Stimulated activated CD8-positive, alpha-beta memory T cell treated with anti-CD3 and anti-CD28 coated beads, Interleukin-12 subunit alpha, Interleukin-12 subunit beta, amount 100 ng/mL, for 4 hours (primary cell): Measurements from ENCODE around the gene RORC.
"Not testable (repeated sequence)": the region's sequence is repeated elsewhere in the genome, so short reads cannot be mapped to it uniquely, and the experiment has no call there.

Experiments
- DNase-seq: peaks from one replicate; pipeline ENCODE4 v3.0.0-alpha.2; 2020; ENCODE audit warnings: low read depth

Gene RORC

DNA sequence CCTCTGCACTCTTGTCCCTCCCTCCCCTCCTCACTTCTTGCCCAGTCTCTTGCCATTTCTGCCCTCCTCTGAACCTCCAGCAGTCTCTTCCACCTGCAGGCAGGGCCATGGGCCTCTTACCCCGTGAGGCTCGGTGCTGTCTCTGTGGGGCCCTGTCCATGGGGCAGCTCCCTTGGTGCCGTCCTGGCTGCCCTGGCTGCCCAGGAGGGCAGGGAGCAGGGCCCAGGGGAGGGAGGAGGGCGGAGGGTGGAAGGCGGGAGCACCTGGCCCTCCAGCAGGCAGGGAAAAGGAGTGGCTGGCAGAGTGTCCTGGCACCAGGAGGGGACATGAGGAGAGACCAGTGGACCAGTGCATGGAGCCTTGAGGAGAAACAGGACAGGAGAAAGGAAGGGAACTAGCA lies at the start of gene RORC:
TSS of gene RORC (minus strand) at position 198 of the 400 bp plus-strand sequence. CDS start at position 160, 38 bp downstream.
- no peak for DNase-seq

DNA sequence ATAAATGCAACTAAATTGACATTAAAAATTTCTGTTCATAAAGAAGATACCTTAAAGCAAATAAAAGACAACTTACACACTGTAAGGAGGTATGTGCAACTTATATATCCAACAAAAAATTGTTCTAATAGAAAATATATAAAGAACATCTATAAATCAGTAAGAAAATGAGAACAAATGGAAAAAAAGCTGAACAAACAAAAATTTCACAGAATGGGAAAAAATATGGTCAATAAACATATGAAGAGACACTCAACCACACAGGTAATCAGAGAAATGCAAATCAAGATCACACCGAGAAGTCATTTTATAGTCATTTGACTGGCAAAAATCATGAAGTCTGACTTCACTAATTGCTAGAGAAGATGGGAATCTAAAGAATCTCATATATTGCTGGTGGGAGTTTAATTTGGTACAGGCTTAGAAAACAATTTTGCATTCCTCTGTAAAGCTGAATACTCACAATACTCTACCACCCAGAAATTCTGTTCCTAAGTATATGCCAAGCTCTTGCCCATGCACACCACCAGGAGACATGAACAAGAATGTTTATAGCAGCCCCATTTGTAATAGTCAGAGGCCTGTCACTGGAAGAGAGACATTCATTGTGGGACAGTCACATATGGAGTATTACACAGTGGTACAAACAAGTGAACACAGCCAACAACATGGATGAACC lies 44.0 kb upstream of the RORC start:
- DNase-seq: no peak

DNA sequence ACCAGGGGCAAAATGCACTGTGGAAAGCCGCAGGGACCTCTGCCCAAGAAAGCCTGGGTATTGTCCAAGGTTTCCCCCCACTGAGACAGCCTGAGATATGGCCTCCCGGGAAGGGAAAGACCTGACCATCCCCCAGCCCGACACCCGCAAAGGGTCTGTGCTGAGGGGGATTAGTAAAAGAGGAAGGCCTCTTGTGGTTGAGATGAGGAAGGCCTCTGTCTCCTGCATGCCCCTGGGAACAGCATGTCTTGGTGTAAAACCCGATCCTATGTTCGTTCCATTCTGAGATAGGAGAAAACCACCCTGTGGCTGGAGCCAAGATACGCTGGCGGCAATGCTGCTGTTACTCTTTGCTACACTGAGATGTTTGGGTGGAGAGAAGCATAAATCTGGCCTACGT lies 41.2 kb upstream of the RORC start:
- not testable (repeated sequence) for DNase-seq

DNA sequence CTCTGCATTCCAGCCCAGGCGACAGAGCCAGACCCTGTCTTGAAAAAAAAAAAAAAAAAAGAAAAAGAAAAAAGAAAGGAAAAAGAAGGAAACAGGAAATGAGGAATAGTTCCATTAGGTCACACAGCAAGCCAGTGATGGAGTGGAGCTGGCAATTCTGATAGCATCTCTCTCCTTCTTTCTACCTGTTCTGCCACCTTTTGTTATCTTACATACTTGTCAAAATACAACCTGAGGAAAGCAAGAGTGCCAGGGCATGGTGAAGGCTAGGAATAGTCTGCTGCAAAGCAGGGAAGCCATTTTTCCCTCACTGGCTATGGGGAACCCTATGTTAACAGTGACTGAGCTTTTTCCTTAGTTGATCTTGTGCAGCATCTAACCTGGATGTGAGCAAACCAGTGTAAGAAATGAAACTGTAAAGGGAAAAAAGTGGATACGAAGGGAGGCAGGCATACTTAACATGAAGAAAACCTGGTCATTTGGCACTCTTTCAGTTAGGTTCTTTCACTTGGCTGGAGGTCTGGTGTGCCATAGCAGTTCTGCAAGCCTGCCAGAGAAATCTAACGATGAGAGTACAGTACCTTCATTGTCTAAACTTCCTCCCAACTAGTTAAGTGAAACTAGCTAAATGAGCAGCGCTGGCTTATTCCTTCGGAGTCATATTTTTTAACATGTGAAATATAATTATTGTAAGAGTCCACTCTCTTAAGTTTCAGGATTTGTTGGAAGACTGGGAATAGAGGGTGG lies 39.9 kb upstream of the RORC start:
- no peak for DNase-seq

DNA sequence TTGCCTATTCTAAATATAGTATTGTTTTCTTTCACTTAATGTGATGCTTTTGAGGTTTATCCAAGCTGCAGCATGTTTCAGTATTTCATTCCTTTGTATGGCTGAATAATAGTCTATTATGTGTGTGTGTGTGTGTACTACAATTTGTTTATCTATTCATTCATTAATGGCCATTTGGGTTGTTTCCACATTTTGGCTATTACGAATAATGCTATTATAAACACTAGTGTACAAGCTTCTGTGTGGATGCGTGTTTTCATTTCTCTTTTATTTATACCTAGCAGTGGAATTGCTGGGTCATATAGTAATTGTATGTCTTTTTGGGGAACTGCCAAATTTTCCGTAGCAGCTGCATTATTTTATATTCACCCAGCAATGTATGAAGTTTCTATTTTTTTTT lies 36.9 kb upstream of the RORC start:
- no peak for DNase-seq

DNA sequence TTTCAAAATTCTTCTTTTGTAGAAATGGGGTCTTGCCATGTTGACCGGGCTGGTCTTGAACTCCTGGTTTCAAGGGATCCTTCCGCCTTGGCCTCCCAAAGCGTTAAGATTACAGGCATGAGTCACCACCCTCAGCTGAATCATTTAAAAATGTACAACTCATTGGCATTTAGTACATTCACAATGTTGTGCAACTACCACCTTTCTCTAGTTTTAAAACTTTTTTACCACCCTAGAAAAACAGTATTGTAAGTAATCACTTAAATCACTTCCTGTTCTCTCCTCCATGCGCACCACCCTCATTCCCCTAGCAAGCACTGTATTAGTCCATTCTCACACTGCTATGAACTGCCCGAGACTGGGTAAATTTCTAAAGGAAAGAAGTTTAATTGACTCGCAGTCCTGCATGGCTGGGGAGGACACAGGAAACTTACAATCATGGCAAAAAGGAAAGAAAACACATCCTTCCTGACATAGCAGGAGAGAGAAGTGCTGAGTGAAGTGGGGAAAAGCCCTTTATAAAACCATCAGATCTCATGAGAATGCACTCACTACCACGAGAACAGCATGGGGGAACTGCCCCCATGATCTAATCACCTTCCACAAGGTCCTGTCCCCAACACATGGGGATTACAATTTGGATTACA lies 36.3 kb upstream of the RORC start:
- DNase-seq: no peak

DNA sequence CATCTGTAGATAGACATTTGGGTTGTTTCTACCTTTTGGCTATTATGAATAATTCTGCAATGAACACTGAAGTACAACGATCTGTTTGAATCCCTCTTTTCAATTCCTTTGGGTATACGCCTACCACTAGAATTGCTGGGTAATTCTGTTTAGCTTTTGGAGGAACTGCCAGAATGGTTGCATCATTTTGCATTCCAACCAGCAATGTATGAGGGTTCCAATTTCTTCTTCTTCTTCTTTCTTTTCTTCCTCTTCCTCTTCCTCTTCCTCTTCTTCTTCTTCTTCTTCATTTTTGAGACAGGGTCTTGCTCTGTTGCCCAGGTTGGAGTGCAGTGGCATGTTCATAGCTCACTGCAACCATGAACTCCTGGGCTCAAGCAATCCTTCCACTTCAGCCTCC lies 35.7 kb upstream of the RORC start:
- no peak for DNase-seq

DNA sequence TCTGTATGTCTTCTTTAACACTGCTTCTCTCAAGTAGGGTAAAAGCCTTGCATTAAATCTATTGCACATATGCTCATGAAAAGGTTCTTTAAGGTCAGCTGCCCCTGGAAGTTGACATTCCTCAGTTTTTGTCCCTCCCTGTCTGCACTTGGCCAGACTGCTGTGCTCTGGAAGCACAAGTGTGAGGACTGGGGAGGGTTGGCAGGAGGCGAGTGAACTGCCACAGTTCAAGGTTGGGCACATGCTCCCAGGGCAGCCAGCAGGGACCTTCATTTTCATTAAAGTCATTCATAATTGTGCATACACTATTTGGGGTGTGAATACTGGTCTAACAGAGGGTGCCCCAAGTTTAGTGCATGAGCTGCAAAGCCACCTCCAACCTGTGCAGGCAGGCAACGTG lies 32.8 kb upstream of the RORC start:
- DNase-seq: no peak

DNA sequence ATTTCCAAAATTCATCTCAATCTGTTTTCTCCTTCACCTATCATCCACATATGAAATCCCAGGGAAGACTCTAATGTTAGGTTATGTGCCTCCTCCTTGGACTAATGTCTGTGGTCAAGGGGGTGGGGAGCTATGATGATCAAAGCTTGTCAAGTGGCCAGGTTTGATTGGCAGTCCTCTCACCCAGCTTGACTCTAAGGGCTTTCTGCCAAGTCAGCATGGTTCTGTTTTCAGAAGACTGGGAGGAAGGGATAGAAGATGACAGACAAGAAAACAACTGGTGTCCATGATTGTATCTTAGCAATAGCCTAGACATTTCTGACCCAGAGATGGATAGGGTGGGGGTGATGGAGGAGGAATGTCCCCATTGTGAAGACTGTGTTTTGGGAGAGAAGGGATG lies 31.0 kb upstream of the RORC start:
- no peak for DNase-seq

DNA sequence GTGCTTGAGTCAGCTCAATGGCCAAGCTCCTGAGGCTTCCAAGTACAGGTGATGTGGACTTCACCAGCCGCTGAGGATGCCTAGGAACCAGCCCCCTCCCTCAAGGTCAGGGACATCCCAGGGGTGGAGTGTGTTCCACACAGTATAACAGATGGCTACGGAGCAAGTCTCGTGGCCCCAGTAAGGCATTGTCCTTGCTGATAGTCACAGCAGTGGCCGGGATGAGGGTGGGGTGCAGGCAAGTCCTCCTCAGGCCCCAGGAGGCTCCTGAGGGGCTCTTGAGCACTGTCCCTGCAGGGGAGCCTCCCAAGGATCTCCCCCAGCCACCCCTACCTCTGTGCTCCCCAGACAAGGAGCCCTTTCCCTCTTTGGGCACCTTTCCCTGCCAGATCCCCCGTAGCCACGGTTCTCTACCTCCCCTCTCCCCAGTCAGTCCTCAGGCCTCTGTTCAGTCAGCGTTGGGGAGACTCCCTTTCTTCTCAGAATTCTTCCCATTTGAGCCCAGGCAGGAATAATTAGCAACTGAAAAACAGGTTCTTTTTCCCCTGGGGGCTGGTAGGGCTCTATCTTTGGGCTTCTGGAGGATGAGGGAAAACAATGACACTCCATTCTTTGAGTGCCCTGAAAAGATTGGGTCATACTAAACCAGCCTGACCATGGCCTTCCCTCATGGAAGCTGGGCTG lies 29.0 kb upstream of the RORC start:
- no peak for DNase-seq

DNA sequence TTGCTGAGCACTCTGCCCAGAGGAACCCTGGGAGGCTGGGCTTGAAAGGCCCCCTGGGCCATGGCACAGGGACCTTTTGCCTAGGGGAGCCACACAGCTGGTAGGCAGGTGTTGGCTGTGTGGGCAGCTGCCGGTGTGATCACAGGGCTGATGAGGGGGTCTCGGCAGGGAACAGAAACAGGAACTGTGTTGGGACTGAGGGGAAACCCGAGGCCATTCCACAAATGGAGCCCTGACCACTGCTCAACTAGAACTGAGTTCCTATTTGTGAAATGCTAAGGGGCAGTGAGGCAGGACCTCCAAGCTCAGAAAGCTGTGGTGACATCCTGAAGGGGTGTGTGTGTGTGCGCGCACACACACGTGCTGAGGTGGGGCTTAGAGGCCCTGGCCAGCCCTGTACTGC lies 28.3 kb upstream of the RORC start:
- DNase-seq: no peak

DNA sequence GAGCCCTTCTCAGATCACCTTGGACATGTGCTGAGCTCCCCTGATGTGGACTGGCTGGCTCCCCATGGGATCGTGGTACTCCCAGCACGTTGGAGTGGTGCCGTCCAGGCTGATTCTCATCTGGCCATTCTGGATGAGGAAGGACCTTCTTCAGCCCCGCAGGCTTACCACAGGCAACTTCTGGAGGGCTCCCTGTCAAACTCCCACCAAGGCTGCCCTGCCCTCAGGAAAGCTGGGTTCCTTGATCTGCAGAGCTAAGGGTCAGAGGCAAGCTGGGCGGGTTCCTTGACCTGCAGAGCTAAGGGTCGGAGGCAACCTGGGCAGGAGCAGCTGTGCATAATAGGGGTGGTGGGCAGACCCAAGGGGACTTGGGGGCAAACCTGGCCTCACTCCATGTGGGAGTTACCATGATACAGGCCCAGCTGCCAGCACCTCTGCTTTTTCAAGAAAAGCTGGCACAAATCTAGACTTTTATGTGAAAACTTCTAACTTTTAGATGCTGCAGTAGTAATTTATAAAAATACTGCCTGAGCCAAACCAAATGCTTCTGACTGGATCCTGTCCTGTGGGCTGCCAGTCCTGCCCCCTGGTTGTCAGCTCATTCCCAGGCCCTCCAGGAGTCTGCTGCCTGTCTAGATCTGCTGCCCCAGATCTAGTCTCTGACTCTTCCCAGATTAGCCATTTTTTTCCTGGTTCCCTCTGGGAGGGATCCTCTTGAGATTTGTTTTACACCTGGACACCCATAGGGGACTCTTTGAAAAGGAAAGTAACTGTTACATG lies 27.5 kb upstream of the RORC start:
- no peak for DNase-seq

DNA sequence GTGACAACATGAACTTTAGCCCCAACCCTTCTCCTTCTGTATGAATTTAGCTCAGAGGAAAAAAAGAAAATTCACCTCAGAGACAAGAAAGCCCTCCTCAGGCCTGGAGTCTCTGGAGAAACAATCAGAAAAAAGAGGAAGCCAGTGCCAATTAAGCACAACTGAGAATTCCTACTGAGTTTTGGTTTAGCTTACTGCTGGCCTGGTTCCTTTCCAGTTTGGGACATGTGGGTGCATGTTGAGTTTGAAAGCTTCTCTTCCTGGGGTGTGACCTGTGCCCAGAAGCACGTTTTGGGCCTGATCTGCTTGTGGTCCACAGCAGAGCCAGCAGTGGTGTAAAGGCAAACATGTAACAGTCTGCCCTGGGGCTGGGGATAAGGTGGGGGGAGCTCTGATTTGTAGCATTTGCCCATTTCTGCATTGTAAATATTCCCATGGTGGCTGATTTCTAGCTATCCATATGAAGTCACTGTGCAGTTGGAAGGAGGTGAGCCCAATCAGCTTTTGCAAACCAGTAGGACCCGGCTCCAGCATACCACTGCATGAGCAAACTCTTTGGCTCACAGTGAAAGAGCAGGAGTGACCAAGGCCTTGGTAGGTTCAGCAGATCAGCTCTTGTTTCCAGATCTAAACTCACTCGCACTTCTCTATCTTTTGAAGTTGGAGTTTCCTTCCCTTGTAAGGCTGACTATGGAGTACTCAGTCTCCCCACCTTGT lies 26.6 kb upstream of the RORC start:
- no peak for DNase-seq

DNA sequence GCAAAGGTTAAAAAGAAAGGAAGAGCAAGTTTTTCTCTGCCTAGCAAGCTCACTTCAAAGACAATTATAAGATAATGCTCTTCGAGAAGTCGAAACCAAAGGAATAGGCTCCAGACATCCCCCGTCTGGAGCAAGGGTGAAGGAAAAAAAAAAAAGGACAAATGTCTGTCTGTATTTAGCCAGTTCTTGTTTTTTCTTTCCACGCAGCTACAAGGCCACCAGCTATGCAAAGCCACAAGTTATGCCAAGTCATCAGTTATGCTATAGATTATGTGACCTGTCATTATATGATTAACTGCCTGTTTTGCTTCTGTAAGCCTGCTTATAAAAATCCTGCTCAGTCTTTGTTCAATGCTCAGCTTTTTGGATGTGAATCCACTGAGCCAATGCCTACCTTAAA lies 24.3 kb upstream of the RORC start:
- DNase-seq: no peak

DNA sequence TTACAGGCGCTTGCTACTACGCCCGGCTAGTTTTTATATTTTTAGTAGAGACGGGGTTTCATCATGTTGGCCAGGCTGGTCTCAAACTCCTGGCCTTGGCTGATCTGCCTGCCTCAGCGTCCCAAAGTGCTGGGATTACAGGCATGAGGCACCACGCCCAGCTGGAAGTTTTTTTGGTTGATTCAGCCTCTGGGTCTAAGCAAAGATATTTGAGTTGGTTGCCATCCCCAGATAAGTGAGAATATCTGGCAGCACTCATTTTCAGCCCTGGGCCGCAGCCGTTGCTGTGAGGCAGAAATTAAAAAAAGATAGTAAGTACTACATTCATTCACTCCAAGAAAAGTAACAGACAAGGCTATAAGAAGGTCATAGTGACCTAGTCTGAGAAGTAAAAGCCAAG lies 23.9 kb upstream of the RORC start:
- DNase-seq: not testable (repeated sequence)

DNA sequence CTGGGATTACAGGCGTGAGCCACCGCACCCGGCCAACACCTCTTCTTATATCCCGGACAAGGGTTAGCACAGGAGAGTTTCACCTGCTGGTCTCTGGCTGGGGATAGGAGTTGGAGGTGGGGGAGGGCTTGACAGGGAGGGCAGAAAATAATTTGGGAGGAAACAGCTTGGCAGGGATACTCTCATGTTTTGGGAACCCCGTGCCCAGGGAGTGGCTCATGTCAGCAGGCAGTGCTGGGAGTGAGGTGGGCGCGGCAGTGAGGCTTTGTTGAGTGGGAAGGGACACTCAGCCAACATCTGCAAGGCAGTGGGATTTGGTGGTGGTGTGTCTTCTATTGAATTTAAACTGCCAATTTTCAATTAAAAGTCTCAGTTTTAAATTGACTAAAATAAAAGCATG lies 23.1 kb upstream of the RORC start:
- DNase-seq: no peak

DNA sequence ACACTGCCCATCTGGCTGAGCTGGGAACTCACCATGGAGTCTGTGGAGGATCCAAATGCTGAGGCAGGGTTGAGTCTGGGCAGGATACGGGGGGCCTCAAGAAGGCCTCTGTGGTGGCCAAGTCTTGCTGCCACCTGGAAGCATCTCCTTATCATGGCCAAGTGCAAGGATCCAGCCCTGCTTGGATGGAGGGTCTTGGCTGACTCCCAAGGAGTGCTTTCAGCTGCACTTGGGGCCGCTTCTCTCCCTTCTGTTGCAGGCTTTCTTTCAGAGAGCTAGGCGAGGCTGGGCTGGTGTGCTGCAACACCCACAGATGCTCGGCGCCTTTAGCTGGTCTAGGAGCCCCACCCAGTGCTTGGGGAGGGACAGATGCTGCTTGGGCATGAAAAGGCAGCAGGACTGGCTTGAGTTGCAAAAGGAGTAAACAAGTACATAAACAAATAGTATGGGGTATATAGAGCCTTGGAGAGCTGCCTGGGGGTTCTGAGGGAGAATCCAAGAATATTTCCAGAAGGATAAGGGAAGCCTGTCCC lies 21.9 kb upstream of the RORC start, which contains the start of gene THEM5:
TSS of gene THEM5 (minus strand) at position 302 of the 533 bp plus-strand sequence. CDS start at position 155, 147 bp downstream.
- no peak for DNase-seq

DNA sequence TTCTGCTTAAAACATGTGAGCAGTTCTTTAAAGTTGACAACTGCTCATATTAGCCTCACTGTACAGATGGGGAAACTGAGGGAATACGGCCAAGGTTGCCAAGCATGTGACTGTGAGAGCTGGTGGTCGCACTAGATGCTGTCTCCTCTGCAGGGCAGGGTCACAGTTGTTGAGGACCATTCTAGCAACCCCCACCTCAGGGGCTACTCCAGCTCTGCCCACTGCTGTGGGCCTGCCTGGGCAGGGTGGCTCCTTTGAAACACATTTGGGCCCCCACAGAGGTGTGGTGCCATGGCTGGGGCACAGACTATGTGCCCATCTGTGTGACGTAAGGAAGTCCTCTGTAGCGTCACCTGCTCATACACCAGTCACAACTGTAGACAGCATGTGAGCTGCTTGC lies 21.1 kb upstream of the RORC start:
- DNase-seq: no peak

DNA sequence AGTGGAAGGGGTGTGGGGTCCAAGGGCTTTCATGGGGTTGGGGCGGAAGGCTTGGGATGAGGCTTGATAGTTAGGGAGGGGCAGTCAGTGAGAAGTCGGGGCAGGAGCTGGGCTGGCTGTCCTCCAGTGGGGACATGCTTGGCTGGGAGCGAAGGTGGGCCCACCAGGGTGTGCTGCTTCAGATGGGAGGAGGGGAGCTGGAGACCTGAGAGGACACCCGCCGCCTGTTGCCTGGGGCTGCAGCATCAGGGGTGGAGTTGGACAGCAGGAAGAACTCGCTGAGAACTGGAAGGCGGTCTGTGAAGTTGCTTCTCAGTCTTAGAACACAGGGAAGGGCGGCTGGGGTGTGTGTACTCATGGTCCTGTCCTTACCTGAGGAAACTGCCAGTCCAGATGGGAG lies 20.3 kb upstream of the RORC start:
- no peak for DNase-seq

DNA sequence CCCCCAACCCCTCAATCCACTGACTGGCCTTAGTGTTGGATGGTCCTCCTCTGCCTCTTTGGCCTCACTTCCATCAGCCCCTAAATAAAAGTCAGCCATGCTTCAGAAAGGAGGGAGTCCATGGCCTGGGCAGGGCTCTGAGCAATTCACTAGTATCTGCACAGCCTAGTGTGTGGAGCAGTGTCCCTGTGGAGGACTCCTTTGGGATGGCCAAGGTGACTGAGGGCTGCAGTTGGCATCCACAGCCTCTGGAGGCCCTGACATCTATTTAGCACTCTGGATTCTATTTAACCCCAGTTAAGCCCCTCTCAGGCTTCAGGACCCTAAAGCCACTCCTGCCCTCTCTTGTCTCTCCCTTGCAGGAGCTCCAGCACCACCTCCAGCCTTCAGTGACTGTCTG lies 18.3 kb upstream of the RORC start:
- DNase-seq: no peak

DNA sequence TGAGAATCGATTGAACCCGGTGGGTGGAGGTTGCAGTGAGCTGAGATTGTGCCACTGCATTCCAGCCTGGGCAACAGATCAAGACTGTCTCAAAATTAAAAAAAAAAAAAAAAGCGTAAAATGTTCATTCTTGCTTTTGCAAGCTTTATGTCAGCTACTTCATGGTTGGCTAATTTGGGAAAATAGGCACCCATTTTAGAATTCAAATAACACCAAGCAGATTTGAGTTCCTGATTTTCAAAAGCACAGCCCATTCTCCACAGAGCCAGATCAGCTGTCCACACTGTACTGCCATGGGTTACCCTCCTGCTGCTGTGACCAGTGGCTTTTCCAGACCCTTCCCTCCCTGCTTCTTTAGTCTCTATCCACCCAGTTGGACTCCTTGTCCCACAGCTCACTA lies 17.5 kb upstream of the RORC start:
- DNase-seq: no peak
